ENCODE data around the gene ZBTB20.

The ZBTB20 gene

DNA sequence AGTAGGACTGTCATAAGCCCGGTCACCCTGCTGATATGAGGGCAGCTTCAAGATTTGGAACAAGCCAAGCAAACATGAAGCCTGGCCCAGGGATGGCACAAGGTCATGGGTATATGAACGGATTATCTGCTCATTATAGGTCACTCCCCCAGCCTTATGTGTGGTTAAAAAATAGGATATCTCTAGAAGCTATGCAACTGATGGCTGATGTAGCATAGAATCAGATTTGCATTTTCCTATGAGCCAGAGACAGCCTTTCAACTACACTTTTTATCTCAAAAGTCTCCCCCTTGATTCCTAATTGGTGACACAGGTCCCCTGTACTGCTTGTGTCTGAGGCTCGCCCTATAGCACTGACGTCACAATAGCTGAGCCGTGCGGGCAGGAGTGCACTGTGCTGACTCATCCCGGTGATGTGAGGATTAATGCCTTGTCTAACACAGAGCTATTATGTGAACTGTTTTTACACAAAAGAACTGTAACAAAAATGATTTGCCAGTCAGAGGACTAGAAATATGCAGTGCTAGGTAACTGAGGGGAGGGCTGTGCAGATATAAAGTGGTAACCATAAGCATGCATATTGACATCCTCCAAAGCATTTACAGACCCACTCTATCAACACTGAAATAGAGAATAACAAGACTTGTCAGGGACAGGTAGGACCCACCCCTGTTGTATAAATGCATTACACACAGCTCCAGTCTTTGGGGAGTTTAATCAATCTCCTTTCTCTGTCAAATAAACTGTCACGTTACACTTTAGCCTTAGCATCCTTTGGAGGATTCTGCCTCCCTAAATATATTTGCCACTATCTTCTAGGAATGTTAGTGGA lies 648.3 kb downstream of the ZBTB20 start:
- peak; percentile 91 for DNase-seq

DNA sequence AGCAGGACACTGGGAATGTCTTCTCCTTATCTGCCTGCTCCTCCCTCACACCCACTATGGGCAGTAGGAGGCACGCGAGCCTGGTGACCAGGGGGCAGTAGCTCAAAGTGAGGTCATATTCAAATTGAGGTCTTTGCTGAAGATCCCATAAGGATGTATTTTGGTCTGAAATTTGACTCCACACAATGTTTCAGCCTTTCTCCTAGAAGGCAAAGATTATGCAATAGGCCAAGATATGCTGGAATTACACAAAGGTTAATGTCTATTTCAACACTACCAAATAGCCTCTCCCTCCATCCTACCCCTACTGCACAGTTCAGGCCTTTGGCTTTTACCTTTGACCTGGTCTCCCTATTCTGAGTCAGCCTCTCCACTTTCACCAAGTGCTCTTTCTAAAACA lies 650.2 kb downstream of the ZBTB20 start:
- no peak for DNase-seq

GRCh38 chr3:114496466-114496865 lies 650.6 kb downstream of the ZBTB20 start:
- DNase-seq: no peak

- DNase-seq: no peak
These were observed 651.1 kb downstream of the ZBTB20 start for GRCh38 chr3:114496021-114496434.

DNA sequence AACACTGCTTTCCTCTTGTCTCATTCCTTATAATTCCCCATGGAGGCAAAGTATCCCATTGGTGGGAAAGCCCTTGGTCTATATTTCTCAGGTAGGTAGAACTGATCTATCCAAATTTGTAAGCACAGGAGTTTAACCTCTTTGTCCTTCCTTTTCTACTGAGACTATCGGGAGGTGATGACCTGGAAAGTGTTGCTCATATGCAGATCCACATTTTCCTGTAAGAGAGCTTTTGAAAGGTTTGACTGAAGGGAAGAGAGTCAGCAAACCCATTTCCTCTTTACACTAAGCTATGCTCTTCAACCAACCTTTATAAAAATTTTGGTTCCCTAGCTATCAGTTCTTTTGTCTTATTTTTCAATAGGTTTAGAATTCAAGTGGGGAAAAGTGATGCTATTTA lies 652.6 kb downstream of the ZBTB20 start:
- DNase-seq: no peak

- no peak for DNase-seq
These were observed 656.3 kb downstream of the ZBTB20 start for GRCh38 chr3:114490829-114491228.

DNA sequence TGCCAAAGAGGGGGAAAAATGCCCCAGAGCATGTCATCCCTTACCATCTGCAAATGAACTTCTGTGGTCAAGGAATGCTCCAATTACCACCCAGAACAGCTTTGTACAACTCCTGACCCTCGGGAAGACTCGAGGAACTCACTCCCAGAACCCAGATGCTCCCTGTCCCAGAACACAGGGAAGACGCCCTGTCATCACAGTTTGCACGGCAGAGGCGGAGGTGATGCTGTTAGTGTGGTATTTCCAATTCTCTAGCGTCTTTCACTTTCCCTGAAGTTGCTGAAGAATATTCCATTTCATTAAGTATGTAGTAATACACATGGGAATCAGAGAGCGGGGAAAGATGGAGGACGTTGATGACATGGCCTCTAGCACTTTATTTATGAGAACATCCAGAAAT lies 659.6 kb downstream of the ZBTB20 start:
- no peak for DNase-seq

- DNase-seq: no peak
These were observed 662.2 kb downstream of the ZBTB20 start for GRCh38 chr3:114484919-114485318.

- DNase-seq: no peak
These were observed 666.0 kb downstream of the ZBTB20 start for GRCh38 chr3:114481113-114481512.

- no peak for DNase-seq
These were observed 666.6 kb downstream of the ZBTB20 start for GRCh38 chr3:114480442-114480841.

DNA sequence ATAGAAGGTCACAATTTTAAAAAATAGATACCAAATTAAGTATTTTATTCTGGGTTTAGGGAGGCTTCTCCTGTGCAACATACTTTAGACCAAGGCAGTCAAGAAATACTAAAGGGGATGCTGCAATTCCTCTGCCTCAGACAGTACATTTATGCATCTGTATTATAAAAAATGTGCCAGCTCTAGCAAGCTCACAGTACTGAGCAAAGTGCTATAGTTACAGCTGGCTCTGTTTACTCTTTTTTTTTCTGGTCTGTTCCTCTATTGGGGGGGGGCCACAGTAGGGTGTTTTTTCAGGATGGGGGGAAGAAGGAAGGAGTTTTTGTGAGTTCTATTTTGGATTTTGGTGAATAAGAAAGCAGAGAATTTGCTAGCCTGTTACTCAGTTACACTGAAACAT lies 668.3 kb downstream of the ZBTB20 start:
- DNase-seq: no peak

- no peak for DNase-seq
These were observed 670.6 kb downstream of the ZBTB20 start for GRCh38 chr3:114476511-114476910.

DNA sequence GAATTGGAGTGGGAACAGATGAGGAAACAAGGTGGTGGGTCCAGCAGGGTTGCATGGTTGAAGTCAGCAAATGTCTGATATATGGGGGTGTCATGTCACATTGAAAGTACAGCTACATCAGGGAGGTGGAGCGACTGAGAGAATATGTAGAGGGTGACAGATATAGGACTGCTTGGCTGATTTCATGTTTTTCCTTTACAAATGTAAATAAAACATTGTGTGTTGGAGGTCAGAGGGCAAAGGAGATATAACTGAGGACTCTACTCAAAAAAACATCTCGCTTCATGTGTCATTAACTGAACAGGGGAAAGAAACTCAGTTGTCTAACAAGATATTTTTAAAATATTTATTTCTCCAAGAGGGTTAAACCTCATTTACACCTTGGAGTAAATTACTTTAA lies 675.6 kb downstream of the ZBTB20 start:
- no peak for DNase-seq

DNA sequence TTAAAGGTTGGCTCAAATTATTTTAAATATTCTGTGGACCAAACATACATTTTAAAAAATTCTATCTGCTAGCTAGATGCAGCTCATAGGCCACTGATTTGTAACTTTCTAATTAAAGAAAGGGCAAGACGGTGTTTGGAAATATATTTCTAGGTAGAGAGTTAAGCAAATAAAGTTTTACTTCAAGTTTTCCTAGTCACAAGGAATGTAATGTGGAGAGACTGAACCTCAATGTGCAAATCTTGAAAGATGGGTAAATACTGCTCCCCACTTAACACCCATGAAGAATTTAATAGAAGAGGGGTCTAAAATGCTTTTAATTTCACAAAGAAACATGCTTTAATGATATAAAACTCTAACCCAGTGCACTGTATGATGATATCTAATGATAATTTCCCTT lies 678.0 kb downstream of the ZBTB20 start:
- DNase-seq: no peak

- DNase-seq: no peak
These were observed 680.3 kb downstream of the ZBTB20 start for GRCh38 chr3:114466816-114467215.

- DNase-seq: no peak
These were observed 680.8 kb downstream of the ZBTB20 start for GRCh38 chr3:114466251-114466650.

DNA sequence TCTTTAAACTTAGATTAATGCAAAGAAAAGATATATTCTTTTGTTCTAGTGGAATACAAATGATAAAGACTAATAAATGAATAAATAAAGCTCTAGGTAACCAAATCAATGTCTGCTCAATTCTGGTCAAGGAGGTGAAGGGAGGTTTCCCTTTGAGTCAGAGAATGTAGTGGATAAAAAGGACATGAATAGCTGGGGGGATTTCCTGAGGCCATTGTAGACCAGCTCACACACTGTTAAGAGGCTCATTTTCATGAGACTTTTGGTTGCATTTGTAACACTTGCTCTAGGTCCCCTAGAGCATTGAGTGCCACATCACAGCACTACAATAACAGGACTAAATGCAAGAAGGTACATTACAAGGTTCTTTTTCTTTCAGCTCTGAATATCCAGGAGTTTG lies 682.5 kb downstream of the ZBTB20 start:
- no peak for DNase-seq

GRCh38 chr3:114462750-114463149 lies 684.3 kb downstream of the ZBTB20 start:
- DNase-seq: no peak

DNA sequence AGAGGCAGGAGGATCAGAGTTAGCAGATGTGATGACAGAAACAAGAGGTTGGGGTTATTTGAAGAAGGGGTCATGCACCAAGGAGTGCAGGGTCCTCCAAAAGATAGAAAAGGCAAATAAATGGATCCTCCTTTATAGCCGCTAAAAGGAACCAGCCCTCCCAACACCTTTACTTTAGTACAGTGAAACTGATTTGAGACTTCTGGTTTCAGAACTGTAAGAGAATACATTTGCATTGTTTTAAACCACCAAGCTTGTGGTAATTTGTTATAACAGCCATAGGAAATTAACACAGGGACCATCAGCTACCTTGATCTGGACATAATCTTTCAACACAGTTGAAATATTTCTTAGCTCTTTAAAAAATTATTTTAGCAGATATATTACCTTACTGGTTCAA lies 686.6 kb downstream of the ZBTB20 start:
- no peak for DNase-seq

DNA sequence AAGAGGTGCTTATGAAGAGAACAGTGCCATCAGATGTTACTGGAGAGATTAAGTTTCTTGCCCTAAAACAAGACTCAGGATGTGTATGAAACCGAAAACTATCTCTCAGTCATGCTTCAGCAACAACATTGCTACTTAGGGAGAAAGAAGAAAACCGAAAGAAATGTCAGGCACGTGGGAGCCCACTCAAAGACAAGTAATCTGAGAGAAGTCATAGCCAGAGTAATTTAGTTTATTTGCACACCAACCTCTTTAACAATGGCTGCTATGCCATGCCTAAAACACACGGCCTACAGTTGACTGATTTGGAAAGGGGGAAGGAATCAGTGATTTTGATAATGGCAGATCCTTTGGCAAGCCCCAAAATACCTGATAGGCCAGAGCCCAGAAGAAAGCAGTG lies 690.3 kb downstream of the ZBTB20 start:
- peak; percentile 16 for DNase-seq

- no peak for DNase-seq
These were observed 691.7 kb downstream of the ZBTB20 start for GRCh38 chr3:114455432-114455831.

GRCh38 chr3:114454551-114455251 lies 692.4 kb downstream of the ZBTB20 start:
- DNase-seq: peak; percentile 79

DNA sequence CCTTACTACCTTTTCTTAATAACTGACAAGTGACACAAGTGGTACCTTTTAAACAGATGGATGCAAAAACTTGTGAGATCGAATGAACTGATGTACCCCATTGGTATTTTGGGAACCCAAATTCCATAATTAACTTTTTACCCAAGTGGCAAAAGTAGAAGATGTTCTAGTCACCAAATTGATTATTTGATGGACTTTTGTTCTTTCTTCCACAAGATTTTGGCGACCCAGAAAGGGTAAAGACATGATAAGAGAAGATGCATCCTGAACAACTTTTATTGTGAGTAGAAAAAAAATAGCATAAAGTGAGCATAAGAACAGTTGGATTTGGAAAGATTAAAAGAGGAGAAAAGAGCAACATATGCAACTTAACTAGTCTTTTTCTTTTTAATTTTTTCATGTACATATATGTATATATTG lies 693.7 kb downstream of the ZBTB20 start:
- no peak for DNase-seq

GRCh38 chr3:114452937-114453336 lies 694.2 kb downstream of the ZBTB20 start:
- no peak for DNase-seq

- no peak for DNase-seq
These were observed 694.8 kb downstream of the ZBTB20 start for GRCh38 chr3:114452256-114452655.

Data from NCI-H1436 (cell line).